ENCODE results near the gene FAM110D.

DNA sequence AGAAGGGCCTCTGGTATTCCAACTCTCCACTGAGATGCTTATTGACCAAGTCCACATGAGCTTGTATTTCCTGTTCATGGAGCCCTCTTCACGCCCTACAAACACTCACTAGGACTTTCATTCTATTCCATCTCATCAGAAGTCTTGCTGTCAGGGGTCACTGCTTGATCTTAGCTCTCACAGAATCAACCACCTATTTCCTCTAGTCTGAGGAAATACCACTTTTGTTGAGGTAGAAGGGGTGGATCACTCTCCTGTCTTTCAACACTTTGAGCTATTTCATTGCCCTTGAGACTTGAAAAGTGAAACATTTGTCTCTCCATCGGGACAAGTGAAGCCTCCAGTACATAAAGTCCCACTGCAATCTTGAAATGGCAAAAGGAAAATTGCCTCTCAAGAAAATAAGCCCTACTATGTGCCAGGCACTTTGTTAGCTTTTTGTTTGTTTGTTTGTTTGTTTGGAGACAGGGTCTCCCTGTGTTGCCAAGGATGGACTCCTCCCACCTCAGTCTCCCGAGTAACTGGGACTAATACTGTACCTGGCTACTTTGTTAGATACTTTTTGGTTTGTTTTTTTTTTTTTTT, 19.8 kb upstream of the FAM110D start:
- TF ChIP-seq TP53 (CRISPR knock-in tag; IDR thresholded peaks at IDR 0.05) (no peak), ZNF232 (CRISPR knock-in tag; IDR thresholded peaks at IDR 0.05) (no peak), SP1 (CRISPR knock-in tag; conservative IDR thresholded peaks at IDR 0.05) (no peak), ESRRA (CRISPR knock-in tag; IDR thresholded peaks at IDR 0.05; ENCODE audit: borderline replicate concordance) (no peak), NFYB (CRISPR knock-in tag; conservative IDR thresholded peaks at IDR 0.05; ENCODE audit: low read depth) (no peak), ZNF121 (CRISPR knock-in tag; IDR thresholded peaks at IDR 0.05) (no peak), TEAD4 (CRISPR knock-in tag; IDR thresholded peaks at IDR 0.05) (no peak), ZNF263 (CRISPR knock-in tag; IDR thresholded peaks at IDR 0.05; ENCODE audit: low read depth) (no peak), JUN (CRISPR knock-in tag; IDR thresholded peaks at IDR 0.05) (no peak)
- TF ChIP-seq, protein P1, sequence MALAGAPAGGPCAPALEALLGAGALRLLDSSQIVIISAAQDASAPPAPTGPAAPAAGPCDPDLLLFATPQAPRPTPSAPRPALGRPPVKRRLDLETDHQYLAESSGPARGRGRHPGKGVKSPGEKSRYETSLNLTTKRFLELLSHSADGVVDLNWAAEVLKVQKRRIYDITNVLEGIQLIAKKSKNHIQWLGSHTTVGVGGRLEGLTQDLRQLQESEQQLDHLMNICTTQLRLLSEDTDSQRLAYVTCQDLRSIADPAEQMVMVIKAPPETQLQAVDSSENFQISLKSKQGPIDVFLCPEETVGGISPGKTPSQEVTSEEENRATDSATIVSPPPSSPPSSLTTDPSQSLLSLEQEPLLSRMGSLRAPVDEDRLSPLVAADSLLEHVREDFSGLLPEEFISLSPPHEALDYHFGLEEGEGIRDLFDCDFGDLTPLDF (CRISPR knock-in tag; IDR thresholded peaks at IDR 0.05): no peak
- TF ChIP-seq, protein P2, sequence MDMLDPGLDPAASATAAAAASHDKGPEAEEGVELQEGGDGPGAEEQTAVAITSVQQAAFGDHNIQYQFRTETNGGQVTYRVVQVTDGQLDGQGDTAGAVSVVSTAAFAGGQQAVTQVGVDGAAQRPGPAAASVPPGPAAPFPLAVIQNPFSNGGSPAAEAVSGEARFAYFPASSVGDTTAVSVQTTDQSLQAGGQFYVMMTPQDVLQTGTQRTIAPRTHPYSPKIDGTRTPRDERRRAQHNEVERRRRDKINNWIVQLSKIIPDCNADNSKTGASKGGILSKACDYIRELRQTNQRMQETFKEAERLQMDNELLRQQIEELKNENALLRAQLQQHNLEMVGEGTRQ (CRISPR knock-in tag; IDR thresholded peaks at IDR 0.05): no peak
